Endothelial cell of hepatic sinusoid (primary cell): ENCODE data around the gene METTL2A.
"Not testable (repeated sequence)": the region's sequence is repeated elsewhere in the genome, so short reads cannot be mapped to it uniquely, and the experiment has no call there.

ENCODE experiments used
- in situ Hi-C: cut with HindIII; loops from 2 replicates; pipeline ENCODE4 v1.10.0; 2017; ENCODE audit warnings: low sequenced_read_pairs

METTL2A gene

GRCh38 chr17:62423647-62424461, at the start of gene METTL2A:
Gene METTL2A (plus strand): TSS chr17:62423897. CDS start chr17:62423903, 6 bp downstream.
- in situ Hi-C loops, result not testable (repeated sequence)

- in situ Hi-C loops, result no loop called here
Measured at GRCh38 chr17:62380253-62380652, 43.4 kb upstream of the METTL2A start, which contains the start of gene EFCAB3. Gene EFCAB3 (plus strand): TSS chr17:62380553. CDS start chr17:62382980, 2,427 bp downstream.

- in situ Hi-C loops, result no loop called here
Measured at GRCh38 chr17:62381561-62381960, 42.1 kb upstream of the METTL2A start.

- in situ Hi-C loops, result no loop called here
Measured at GRCh38 chr17:62388856-62389255, 34.8 kb upstream of the METTL2A start.

- in situ Hi-C loops, result no loop called here
Measured at GRCh38 chr17:62392908-62393307, 30.8 kb upstream of the METTL2A start.

GRCh38 chr17:62398891-62399290, 24.8 kb upstream of the METTL2A start:
- in situ Hi-C loops, result no loop called here

- in situ Hi-C loops, result no loop called here
Measured at GRCh38 chr17:62405451-62405850, 18.2 kb upstream of the METTL2A start.

- in situ Hi-C loops, result not testable (repeated sequence)
Measured at GRCh38 chr17:62413090-62413489, 10.6 kb upstream of the METTL2A start.

GRCh38 chr17:62426214-62426613, 2.5 kb downstream of the METTL2A start:
- in situ Hi-C loops, result not testable (repeated sequence)

- in situ Hi-C loops, result not testable (repeated sequence)
Measured at GRCh38 chr17:62435251-62435650, 11.6 kb downstream of the METTL2A start.

GRCh38 chr17:62441181-62441580, 17.5 kb downstream of the METTL2A start:
- in situ Hi-C loops, result not testable (repeated sequence)

- in situ Hi-C loops, result no loop called here
Measured at GRCh38 chr17:62444063-62444462, 20.4 kb downstream of the METTL2A start.

- in situ Hi-C loops, result not testable (repeated sequence)
Measured at GRCh38 chr17:62445791-62446190, 22.1 kb downstream of the METTL2A start.

- in situ Hi-C loops, result not testable (repeated sequence)
Measured at GRCh38 chr17:62452195-62452594, 28.5 kb downstream of the METTL2A start.

- in situ Hi-C loops, result not testable (repeated sequence)
Measured at GRCh38 chr17:62453041-62453440, 29.3 kb downstream of the METTL2A start.

- in situ Hi-C loops, result not testable (repeated sequence)
Measured at GRCh38 chr17:62453656-62454055, 30.0 kb downstream of the METTL2A start.

GRCh38 chr17:62454111-62454510, 30.4 kb downstream of the METTL2A start:
- in situ Hi-C loops, result not testable (repeated sequence)

GRCh38 chr17:62456016-62456415, 32.3 kb downstream of the METTL2A start:
- in situ Hi-C loops, result no loop called here

GRCh38 chr17:62458483-62458882, 34.8 kb downstream of the METTL2A start:
- in situ Hi-C loops, result not testable (repeated sequence)

GRCh38 chr17:62464422-62464821, 40.7 kb downstream of the METTL2A start:
- in situ Hi-C loops, result not testable (repeated sequence)

- in situ Hi-C loops, result not testable (repeated sequence)
Measured at GRCh38 chr17:62465271-62465670, 41.6 kb downstream of the METTL2A start.

- in situ Hi-C loops, result not testable (repeated sequence)
Measured at GRCh38 chr17:62470666-62471379, 47.1 kb downstream of the METTL2A start.
